ENCODE data around the gene CATSPER1.

GRCh38 chr11:65981101-65981740 lies 45.1 kb downstream of the CATSPER1 start:
- TF ChIP-seq, protein P1, sequence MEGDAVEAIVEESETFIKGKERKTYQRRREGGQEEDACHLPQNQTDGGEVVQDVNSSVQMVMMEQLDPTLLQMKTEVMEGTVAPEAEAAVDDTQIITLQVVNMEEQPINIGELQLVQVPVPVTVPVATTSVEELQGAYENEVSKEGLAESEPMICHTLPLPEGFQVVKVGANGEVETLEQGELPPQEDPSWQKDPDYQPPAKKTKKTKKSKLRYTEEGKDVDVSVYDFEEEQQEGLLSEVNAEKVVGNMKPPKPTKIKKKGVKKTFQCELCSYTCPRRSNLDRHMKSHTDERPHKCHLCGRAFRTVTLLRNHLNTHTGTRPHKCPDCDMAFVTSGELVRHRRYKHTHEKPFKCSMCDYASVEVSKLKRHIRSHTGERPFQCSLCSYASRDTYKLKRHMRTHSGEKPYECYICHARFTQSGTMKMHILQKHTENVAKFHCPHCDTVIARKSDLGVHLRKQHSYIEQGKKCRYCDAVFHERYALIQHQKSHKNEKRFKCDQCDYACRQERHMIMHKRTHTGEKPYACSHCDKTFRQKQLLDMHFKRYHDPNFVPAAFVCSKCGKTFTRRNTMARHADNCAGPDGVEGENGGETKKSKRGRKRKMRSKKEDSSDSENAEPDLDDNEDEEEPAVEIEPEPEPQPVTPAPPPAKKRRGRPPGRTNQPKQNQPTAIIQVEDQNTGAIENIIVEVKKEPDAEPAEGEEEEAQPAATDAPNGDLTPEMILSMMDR (conservative IDR thresholded peaks at IDR 0.05; ENCODE audit: low read depth in 2 of 2): no peak
- no peak for TF ChIP-seq JUNB (IDR thresholded peaks at IDR 0.05; ENCODE audit: unreplicated experiment)
- TF ChIP-seq EZH2 (IDR thresholded peaks at IDR 0.05; ENCODE audit: low read depth, unreplicated experiment): no peak
- TF ChIP-seq, protein P2, sequence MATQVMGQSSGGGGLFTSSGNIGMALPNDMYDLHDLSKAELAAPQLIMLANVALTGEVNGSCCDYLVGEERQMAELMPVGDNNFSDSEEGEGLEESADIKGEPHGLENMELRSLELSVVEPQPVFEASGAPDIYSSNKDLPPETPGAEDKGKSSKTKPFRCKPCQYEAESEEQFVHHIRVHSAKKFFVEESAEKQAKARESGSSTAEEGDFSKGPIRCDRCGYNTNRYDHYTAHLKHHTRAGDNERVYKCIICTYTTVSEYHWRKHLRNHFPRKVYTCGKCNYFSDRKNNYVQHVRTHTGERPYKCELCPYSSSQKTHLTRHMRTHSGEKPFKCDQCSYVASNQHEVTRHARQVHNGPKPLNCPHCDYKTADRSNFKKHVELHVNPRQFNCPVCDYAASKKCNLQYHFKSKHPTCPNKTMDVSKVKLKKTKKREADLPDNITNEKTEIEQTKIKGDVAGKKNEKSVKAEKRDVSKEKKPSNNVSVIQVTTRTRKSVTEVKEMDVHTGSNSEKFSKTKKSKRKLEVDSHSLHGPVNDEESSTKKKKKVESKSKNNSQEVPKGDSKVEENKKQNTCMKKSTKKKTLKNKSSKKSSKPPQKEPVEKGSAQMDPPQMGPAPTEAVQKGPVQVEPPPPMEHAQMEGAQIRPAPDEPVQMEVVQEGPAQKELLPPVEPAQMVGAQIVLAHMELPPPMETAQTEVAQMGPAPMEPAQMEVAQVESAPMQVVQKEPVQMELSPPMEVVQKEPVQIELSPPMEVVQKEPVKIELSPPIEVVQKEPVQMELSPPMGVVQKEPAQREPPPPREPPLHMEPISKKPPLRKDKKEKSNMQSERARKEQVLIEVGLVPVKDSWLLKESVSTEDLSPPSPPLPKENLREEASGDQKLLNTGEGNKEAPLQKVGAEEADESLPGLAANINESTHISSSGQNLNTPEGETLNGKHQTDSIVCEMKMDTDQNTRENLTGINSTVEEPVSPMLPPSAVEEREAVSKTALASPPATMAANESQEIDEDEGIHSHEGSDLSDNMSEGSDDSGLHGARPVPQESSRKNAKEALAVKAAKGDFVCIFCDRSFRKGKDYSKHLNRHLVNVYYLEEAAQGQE (IDR thresholded peaks at IDR 0.05; ENCODE audit: unreplicated experiment): no peak
- no peak for TF ChIP-seq POLR2AphosphoS5 (IDR thresholded peaks at IDR 0.05; ENCODE audit: low read depth)
- no peak for TF ChIP-seq EZH2phosphoT487 (IDR thresholded peaks at IDR 0.05; ENCODE audit: unreplicated experiment)
- no peak for TF ChIP-seq ETS1 (IDR thresholded peaks at IDR 0.05)
- TF ChIP-seq CREB1 (CRISPR knock-in tag; IDR thresholded peaks at IDR 0.05; ENCODE audit: low read depth): no peak
- no peak for TF ChIP-seq STAT1 (IDR thresholded peaks at IDR 0.05; ENCODE audit: unreplicated experiment)
- TF ChIP-seq NANOG (IDR thresholded peaks at IDR 0.05; ENCODE audit: borderline replicate concordance): no peak
- TF ChIP-seq ZNF462 (CRISPR knock-in tag; IDR thresholded peaks at IDR 0.05): no peak
- no peak for TF ChIP-seq ZNF331 (CRISPR knock-in tag; IDR thresholded peaks at IDR 0.05; ENCODE audit: low read depth)
- no peak for TF ChIP-seq ZNF114 (CRISPR knock-in tag; IDR thresholded peaks at IDR 0.05)
